KMS-11 (cell line): ENCODE results near the gene ZKSCAN1.

Source experiments
- H2AFZ ChIP-seq: fragments of 200-600 bp; sonication (generic); 2 replicates; pipeline ENCODE4 v1.6.1; 2016; ENCODE audit warnings: antibody characterized with exemption, mixed run types, low read depth
- H3K27ac ChIP-seq: fragments of 200-600 bp; sonication (generic); 2 replicates; pipeline ENCODE4 v1.6.1; 2016; ENCODE audit warnings: mild to moderate bottlenecking, mixed run types
- H3K27me3 ChIP-seq: fragments of 200-600 bp; sonication (generic); 2 replicates; pipeline ENCODE4 v1.6.1; 2017; ENCODE audit warnings: mild to moderate bottlenecking, low read depth, mixed run types, moderate library complexity; ENCODE audit not compliant: insufficient read depth
- H3K36me3 ChIP-seq: fragments of 200-600 bp; sonication (generic); 2 replicates; pipeline ENCODE4 v1.6.1; 2017; ENCODE audit warnings: mild to moderate bottlenecking, mixed run types; ENCODE audit not compliant: insufficient read depth
- H3K4me1 ChIP-seq: fragments of 200-600 bp; sonication (generic); 2 replicates; pipeline ENCODE4 v1.6.1; 2016; ENCODE audit warnings: mild to moderate bottlenecking, low read depth, mixed run types; ENCODE audit not compliant: poor library complexity, severe bottlenecking
- H3K4me2 ChIP-seq: fragments of 200-600 bp; sonication (generic); 2 replicates; pipeline ENCODE4 v1.7.0; 2016; ENCODE audit warnings: mild to moderate bottlenecking, mixed run types
- H3K4me3 ChIP-seq: fragments of 200-600 bp; sonication (generic); IDR thresholded peaks from 2 replicates; pipeline ENCODE4 v1.6.1; 2017; ENCODE audit warnings: low read depth, low read length, mixed read lengths; ENCODE audit not compliant: insufficient read depth
- H3K79me2 ChIP-seq: fragments of 200-600 bp; sonication (generic); 2 replicates; pipeline ENCODE4 v1.6.1; 2016; ENCODE audit warnings: low read depth, mixed run types; ENCODE audit not compliant: insufficient read depth
- H3K9ac ChIP-seq: fragments of 200-600 bp; sonication (generic); 2 replicates; pipeline ENCODE4 v1.6.1; 2016; ENCODE audit warnings: mild to moderate bottlenecking, mixed run types
- H4K20me1 ChIP-seq: fragments of 200-600 bp; sonication (generic); 2 replicates; pipeline ENCODE4 v1.6.1; 2016; ENCODE audit warnings: mild to moderate bottlenecking, mixed run types; ENCODE audit not compliant: insufficient read depth
- CTCF ChIP-seq: fragments of 200-600 bp; sonication (generic); conservative IDR thresholded peaks from 2 replicates; pipeline ENCODE4 v1.6.1; 2017; ENCODE audit warnings: low read depth, mild to moderate bottlenecking, antibody characterized with exemption, low read length, moderate library complexity, mixed read lengths

Gene ZKSCAN1

DNA sequence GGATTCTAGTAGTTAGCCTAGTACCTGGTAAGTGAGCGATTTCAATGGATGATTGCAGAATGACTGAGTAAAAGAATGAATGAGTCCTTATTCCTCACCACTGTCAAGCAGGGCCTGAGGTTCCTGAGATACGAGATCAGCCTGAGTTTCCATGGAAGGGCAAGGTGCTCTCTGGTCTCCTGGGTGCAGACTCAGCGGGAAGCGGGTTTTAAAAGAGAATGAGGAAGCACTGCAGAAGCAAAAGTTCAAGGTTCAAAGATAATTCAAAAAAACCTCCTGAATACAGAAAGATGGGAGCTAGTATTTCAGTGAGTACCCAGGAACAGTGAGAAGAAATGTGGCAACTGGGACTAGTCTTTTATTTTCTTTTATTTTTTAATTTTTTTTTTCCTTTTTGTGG lies 61.8 kb downstream of the ZKSCAN1 start:
- Histone ChIP-seq H3K4me1 (peaks cover 8% of the 10 kb centered on the region), H3K9ac (no peak overlapping the region), H3K79me2 (peaks cover 37% of the 10 kb centered on the region), H4K20me1 (no peaks in the 10 kb centered on the region), H3K27me3 (no peaks in the 10 kb centered on the region), H3K4me3 (no peak overlapping the region), H3K36me3 (peaks cover 27% of the 10 kb centered on the region; the same call in 1 of the 2 replicates), H2AFZ (no peak overlapping the region), H3K27ac (no peak overlapping the region), H3K4me2 (no peak overlapping the region)
- no peak for TF ChIP-seq CTCF

- Histone ChIP-seq H3K4me3 (no peak overlapping the region), H3K9ac (no peak overlapping the region), H3K27me3 (no peaks in the 10 kb centered on the region; the same call in 1 of the 2 replicates), H3K4me1 (peaks cover 18% of the 10 kb centered on the region), H3K4me2 (no peak overlapping the region), H3K79me2 (peaks cover 37% of the 10 kb centered on the region), H4K20me1 (no peaks in the 10 kb centered on the region), H2AFZ (no peak overlapping the region), H3K27ac (no peak overlapping the region), H3K36me3 (peaks cover 22% of the 10 kb centered on the region; the same call in 1 of the 2 replicates)
- no peak for TF ChIP-seq CTCF
Observed at GRCh38 chr7:100079024-100079560, 63.7 kb downstream of the ZKSCAN1 start.

DNA sequence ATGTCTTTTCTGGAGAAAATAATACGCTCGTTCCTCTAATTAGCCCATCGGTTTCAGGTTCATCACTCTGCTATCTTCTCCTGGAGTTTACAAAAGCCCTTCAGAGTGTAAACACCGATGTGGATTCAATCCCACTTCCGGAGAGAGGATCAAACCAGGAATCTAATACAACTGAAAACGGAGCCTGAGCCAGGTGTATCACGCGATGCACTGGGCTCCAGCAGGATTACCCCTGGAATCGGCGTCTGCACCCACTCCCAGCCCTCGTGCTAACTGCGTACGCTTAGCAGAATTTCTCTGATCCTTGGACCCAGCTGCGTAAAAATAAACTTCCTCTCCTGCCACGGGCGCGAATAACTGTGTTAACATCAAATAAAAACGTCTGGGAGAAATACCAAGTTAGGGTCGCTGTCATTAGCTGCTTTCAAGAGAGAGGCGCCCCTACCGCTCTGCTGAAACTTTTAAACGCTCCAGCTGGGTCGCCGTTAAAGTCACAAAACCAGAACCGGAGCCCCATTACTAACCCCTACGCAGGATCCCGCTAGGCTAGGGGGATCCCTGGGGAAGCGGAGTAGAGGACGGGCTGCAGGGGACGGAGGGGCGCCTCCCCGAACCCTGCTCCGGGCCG lies 65.6 kb downstream of the ZKSCAN1 start:
- H3K27me3 ChIP-seq = no peaks in the 10 kb centered on the region; the same call in 1 of the 2 replicates
- H3K4me1 ChIP-seq = peaks cover 18% of the 10 kb centered on the region
- H3K27ac ChIP-seq = peak overlapping the region; percentile 98
- peak overlapping the region; percentile 98 for H3K9ac ChIP-seq
- peaks cover 9% of the 10 kb centered on the region; the same call in 1 of the 2 replicates for H3K36me3 ChIP-seq
- no peak for TF ChIP-seq CTCF
- H3K4me3 ChIP-seq = peak overlapping the region; percentile 34
- peaks cover 37% of the 10 kb centered on the region for H3K79me2 ChIP-seq
- peak overlapping the region; percentile 79 for H3K4me2 ChIP-seq
- H2AFZ ChIP-seq = peak overlapping the region; percentile 10; the same call in 1 of the 2 replicates
- H4K20me1 ChIP-seq = no peaks in the 10 kb centered on the region

DNA sequence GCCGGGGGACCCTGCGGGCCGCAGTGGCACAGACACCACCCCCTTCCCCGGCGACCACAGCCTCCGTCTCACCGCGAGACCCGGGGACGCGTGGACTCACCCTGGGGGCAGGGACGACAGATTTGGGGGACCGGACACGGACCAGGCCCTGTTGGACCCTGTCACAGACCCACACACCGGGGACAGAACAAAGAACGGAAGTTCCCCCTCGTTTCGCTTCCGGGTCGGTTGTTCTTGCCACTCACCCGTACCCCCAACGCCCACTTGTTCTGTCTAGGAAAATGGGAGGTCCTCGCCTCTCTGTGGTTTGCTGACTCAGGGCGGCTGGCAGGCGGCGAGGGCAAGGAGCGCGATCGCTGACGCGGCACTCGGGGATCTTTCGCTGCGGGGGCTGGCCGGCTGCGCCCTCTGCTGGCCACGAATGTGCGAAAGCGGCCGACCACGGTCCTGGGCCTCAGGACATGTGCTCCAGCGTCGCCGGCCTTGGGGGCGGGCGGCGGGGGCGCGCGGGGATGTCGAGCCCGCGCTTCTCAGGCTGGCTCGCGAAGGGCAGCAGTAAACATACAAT lies 66.2 kb downstream of the ZKSCAN1 start, which contains the start of gene ZNF3:
TSS of gene ZNF3 (minus strand) at position 189 of the 568 bp plus-strand sequence. CDS start 4,366 bp downstream, outside the sequence.
- Histone ChIP-seq H2AFZ (peak within 1 kb of the TSS; percentile 10; the same call in 1 of the 2 replicates), H3K4me3 (peak within 1 kb of the TSS; percentile 34), H3K4me2 (peak within 1 kb of the TSS; percentile 96), H3K27ac (peak within 1 kb of the TSS; percentile 98), H3K79me2 (peaks cover 37% of the 10 kb centered on the region), H3K36me3 (peaks cover 9% of the 10 kb centered on the region; the same call in 1 of the 2 replicates), H3K27me3 (no peaks in the 10 kb centered on the region; the same call in 1 of the 2 replicates), H4K20me1 (no peaks in the 10 kb centered on the region), H3K4me1 (peaks cover 18% of the 10 kb centered on the region), H3K9ac (peak within 1 kb of the TSS; percentile 98)
- TF ChIP-seq CTCF = peak; percentile 92
